GM12872 (cell line): Measurements from ENCODE around the gene CTDP1.

Experiments
- TF ChIP-seq, protein P1 (sequence below): IDR thresholded peaks from 3 replicates; pipeline ENCODE4 v1.5.1; 2011; ENCODE audit warnings: low read depth, mild to moderate bottlenecking, low read length, moderate library complexity; ENCODE audit not compliant: insufficient read depth

The CTDP1 gene

DNA sequence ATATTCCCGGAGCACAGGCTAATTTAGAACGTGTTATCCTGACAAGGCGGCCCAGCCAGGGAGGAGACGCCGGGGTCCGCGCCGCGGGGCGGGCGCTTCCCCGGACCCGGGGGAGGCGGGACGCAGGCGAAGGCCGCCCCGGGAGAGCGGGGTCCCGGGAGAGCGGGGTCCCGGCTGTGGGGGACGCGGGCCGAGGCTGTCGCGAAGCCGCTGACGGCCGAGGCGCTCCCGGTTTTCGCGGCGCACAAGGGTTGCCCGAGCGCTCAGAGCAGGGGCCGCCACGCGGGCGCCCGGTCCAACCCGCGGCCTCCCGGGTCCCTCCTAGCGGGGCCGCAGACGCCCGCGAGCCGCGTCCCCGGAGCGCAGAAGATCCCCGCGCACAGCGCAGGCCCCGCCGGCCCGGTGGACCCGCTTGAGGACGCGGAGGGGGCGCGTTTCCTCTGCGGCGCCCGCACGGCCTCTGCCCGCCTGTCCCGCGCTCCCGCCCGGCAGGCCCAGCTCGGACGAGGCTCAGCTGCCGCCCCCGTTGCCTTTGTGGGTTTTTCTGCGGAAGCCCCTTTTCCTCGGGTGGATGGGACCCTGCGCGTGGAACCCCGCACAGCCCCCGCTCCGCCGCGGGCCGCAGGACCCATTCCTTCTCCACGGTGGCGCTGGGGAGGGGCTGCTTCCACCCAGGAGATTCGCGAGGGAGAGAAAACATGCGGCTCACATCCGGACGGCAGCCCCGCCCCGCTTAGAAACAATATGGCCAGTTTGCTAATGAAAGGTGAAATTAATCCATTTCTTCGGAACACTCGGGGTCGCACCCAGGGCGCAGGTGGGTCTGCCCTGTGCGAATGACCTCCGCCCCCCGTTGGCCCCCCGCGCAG, 108.5 kb downstream of the CTDP1 start:
- TF ChIP-seq, protein P1, sequence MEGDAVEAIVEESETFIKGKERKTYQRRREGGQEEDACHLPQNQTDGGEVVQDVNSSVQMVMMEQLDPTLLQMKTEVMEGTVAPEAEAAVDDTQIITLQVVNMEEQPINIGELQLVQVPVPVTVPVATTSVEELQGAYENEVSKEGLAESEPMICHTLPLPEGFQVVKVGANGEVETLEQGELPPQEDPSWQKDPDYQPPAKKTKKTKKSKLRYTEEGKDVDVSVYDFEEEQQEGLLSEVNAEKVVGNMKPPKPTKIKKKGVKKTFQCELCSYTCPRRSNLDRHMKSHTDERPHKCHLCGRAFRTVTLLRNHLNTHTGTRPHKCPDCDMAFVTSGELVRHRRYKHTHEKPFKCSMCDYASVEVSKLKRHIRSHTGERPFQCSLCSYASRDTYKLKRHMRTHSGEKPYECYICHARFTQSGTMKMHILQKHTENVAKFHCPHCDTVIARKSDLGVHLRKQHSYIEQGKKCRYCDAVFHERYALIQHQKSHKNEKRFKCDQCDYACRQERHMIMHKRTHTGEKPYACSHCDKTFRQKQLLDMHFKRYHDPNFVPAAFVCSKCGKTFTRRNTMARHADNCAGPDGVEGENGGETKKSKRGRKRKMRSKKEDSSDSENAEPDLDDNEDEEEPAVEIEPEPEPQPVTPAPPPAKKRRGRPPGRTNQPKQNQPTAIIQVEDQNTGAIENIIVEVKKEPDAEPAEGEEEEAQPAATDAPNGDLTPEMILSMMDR = no peak

DNA sequence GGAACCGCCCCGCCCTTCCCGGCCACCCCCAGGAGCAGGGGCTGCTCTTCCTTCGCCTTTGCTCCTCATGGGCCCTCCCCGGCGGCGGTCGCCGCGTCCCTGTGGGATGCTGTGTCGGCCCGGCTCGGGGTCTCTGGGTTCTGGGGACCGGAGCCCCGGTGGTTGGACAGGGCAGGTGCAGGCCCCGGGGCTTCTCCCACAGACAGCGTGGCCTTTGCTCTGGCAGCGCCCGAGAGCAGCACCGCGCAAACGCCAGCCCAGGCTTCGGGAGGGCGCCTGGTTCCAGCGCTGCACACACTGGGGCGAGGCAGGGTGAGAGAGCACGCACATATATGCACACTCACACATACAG, 109.1 kb downstream of the CTDP1 start:
- TF ChIP-seq, protein P1 = no peak

DNA sequence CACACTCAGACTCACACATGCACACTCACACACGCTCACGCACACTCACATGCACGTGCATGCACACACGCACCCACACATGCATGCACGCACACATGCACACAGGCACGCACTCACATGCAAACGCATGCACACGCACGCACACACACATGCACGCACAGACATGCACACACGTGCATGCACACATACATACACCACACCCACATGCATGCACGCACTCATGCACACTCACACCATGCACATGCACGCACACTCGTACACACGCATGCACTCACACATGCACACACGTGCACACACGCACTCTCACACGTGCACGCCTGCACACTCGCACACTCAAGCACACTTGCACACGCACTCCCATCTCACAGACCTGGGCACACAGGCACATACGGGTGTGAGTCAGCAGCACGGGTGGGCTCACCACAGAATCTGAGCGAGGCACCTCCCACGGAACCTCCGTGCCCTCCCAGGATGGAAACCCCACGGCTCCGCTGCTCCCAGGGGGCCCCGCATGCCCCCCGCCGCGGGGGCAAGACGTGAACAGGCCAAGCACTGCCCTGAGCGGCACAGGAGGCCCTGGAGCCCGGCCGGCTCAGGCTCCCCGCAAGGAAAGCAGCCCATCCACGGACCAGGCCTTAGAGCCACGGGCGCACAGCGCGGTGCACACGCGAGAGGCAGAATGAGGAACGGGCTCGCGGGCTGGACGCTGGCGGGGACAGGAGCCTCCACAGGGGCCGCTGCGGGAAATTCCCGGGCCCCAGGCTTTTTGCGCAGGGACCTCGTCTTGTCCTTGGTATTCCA, 109.7 kb downstream of the CTDP1 start:
- TF ChIP-seq, protein P1 = no peak

DNA sequence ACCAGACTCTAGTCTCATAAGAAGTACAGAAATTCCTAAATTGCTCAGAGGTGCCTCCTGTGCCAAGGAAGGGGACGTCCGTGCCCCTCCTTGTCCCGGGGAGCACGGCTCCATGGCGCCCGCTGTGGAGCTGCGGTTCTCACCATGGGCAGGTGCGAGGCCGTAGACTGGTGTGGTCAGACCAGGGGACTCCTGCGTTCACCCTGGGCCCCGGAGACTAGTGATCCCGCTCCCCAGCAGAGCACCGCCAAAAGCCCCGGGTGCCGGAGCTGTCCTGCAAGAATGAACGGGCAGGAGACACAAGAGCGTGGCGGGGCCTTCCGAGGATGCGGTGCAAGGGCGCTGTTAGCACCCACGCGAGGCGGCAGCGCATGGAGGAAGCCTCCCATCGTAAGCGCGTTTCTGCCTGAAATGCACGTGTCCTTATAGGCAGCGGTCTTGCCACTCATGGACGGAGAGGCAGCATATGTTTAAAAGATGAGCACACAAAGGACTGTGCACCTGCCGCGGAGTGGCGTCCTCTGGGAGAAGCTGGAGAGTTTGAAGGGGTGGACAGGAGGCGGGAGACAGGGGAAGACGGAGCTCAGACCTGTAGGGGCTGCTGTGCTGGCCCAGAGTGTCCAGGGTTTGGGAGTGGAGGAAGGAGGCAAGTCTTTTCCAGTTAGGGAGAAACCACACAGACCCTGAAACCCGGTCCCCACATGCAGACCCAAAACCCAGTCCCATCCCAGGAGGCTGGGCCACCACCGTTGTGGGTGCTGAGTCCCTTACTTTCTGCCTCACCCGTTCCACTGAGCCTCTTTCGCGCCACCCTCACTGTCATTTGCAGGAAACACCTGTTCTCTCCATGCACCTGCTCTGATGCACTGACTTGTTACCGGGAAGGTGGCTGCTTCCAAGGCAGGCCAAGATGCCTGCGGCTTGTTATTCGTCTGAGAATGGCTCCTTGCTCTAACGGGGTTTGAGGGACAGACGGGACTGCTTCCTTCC, 110.6 kb downstream of the CTDP1 start:
- TF ChIP-seq, protein P1 = no peak

DNA sequence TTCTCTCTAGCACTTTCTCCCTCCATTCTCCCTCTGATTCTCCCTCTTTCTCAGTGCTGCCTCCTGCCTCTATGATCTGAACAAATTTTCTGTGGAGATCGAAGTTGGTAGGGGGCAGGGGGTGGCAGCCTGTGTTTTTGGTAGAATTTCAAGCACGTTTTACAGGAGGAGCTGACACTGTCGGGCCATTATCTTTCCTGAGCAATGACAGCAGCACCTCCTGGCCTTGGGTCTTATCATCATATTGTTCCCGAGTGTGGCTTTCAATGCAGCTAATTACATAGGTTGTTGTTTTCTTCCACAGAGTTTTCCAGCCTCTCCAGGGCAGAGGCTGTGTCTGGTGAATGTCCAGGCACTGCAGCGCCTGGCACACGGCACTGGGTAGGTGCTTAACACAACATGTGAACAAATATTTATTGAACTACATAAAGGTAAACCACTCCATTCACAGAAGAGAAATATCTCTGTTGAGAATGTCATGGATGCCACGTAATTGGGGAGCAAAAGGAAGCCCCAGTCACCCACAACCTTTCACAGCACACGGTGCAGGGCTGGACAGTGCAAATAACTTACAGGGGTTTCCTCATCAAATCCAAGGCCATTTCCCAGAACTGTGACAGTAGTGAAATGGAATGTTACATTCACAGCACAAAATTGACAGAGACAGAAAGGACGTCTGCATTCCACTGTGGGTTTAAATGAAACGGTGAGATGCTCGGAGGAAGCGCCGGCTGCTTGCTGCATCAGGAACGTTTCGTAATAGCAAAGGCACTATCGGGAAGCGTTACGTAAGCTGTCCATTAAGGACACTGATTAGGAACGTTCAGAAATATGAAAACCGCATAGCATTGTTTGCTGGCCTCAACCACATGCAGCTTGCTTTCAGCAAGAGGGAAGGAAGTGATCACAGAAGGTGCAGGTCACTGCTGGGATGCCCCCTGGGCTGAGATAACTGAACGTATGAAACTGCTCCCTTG, 111.7 kb downstream of the CTDP1 start:
- TF ChIP-seq, protein P1 = no peak

DNA sequence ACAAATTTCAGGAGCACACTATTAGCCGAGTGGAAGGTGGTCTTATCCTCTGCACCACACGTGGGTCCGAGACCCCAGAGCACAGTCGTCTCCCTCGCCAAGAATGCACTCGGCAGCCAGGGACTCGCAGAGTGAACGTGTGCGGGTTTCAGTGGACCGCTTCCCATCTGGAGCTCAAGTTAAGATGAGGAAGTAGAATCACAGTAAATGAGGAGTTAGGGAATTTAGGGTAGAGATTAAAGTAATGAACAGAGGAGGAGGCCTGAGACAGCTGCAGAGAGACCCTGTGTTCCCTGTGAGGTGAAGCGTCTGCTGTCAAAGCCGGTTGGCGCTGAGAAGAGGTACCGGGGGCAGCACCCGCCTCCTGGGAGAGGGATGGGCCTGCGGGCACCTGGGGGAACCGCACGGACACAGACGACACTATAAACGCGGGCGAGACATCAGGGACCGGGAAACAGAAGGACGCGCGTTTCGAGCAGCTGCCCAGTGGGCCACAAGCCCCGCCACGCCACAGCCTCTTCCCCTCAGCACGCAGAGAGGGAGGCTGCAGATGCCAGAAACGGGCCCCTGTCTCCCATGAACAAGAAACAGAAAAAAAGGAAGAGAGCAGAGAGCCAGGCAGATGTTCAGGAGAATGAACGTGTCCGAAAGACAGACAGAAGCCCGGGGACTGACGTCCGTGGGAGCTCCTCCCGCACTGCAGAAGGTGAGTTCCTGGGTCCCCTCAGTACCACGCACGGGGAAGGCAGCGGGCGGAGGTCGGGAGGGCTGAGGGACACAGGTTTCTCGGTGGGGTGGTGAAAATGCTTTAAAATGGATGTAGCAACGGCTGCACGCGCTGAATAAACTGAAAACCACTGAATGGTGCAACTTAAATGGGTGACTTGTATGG, 112.7 kb downstream of the CTDP1 start:
- TF ChIP-seq, protein P1 = no peak
